OCI-LY1 (cell line): Measurements from ENCODE around the gene RASSF10.

Source experiments
- CTCF ChIP-seq: fragments of 200-600 bp; sonication (generic), shearing (Covaris generic); IDR thresholded peaks from 2 replicates; pipeline ENCODE4 v1.5.1; 2017; ENCODE audit warnings: mild to moderate bottlenecking, antibody characterized with exemption, low read length, moderate library complexity, mixed read lengths
- EZH2 ChIP-seq: fragments of 200-600 bp; sonication (generic), shearing (Covaris generic); IDR thresholded peaks from 2 replicates; pipeline ENCODE4 v1.8.0; 2017; ENCODE audit warnings: borderline replicate concordance, mixed run types, mild to moderate bottlenecking, antibody characterized with exemption, low read length, moderate library complexity, mixed read lengths

DNA sequence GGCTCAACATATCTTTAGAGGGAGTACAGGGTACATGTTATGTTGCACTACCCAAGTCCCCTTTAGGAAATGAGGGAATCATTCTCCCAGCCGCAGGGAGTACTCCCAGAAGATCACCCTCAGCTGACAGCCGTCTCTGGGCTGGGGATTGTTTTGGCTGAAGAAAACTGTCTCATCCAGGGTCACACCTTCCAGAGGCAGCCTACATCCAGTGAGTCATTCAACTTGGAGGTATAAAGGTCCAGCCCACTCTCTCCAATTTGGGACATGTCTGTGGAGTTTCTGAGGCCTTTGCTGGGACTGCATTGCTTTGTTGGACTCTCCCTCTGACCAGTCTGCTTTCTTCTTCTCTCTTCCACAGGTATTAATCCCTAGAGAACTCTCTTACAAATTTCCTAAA, 42.1 kb downstream of the RASSF10 start:
- no peak for TF ChIP-seq CTCF
- TF ChIP-seq EZH2, result no peak
